Fibroblast of villous mesenchyme (primary cell): ENCODE results near the gene ACD. TPM values are rescaled to one million over a fixed set of nuclear protein-coding genes. Genes with fewer than 3 reads are reported as not detected.

Experiments
- DNase-seq: peaks from one replicate; pipeline ENCODE4 v3.0.0-alpha.2; 2010; ENCODE audit warnings: low read depth
- H3K4me3 ChIP-seq: 2 replicates; pipeline ENCODE4 v1.5.1; 2011; ENCODE audit warnings: low read depth, mild to moderate bottlenecking, low read length
- total RNA-seq: library from RNA; depleted of rRNA; stranded (reverse); fragments of >200 nt; gene quantifications from 2 replicates; pipeline ENCODE4 v1.2.3, GENCODE V29; 2012
- TF ChIP-seq, protein P1 (sequence below): IDR thresholded peaks from 2 replicates; pipeline ENCODE4 v1.5.1; 2012; ENCODE audit warnings: low read depth, mild to moderate bottlenecking, low read length; ENCODE audit not compliant: insufficient read depth

Gene ACD
- total RNA-seq, 1 donor: 15.1 TPM

- no peak overlapping the region for H3K4me3 ChIP-seq
- DNase-seq: peak; percentile 76
- TF ChIP-seq, protein P1, sequence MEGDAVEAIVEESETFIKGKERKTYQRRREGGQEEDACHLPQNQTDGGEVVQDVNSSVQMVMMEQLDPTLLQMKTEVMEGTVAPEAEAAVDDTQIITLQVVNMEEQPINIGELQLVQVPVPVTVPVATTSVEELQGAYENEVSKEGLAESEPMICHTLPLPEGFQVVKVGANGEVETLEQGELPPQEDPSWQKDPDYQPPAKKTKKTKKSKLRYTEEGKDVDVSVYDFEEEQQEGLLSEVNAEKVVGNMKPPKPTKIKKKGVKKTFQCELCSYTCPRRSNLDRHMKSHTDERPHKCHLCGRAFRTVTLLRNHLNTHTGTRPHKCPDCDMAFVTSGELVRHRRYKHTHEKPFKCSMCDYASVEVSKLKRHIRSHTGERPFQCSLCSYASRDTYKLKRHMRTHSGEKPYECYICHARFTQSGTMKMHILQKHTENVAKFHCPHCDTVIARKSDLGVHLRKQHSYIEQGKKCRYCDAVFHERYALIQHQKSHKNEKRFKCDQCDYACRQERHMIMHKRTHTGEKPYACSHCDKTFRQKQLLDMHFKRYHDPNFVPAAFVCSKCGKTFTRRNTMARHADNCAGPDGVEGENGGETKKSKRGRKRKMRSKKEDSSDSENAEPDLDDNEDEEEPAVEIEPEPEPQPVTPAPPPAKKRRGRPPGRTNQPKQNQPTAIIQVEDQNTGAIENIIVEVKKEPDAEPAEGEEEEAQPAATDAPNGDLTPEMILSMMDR: peak; percentile 84
Measured at GRCh38 chr16:67672739-67673662, 12.9 kb upstream of the ACD start.

DNA sequence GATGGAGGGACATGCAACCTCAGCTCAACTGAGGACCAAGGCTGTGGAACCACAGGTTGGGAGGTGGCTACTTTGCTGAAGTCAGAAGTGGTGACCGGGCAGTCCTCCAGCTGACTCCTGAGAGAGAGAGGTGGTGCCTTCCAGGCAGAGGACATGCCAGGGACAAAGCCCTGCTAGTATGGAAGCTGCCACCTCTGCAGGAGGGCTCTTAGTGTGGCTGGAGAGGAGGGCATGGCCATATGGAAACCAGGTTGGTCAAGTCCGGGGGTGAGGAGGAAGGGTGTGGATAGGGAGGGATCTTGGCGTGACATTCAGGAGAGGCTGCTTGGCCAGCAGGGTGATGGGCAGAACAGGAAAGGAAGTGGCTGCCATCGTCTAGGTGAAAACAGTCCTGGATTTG, 12.2 kb upstream of the ACD start:
- DNase-seq: no peak
- TF ChIP-seq, protein P1: no peak
- H3K4me3 ChIP-seq: no peak overlapping the region

- TF ChIP-seq, protein P1: no peak
- DNase-seq: no peak
- H3K4me3 ChIP-seq: no peak overlapping the region
Measured at GRCh38 chr16:67669499-67670101, 9.5 kb upstream of the ACD start.

- no peak overlapping the region for H3K4me3 ChIP-seq
- DNase-seq: no peak
- TF ChIP-seq, protein P1: no peak
Measured at GRCh38 chr16:67668495-67669157, 8.6 kb upstream of the ACD start.

DNA sequence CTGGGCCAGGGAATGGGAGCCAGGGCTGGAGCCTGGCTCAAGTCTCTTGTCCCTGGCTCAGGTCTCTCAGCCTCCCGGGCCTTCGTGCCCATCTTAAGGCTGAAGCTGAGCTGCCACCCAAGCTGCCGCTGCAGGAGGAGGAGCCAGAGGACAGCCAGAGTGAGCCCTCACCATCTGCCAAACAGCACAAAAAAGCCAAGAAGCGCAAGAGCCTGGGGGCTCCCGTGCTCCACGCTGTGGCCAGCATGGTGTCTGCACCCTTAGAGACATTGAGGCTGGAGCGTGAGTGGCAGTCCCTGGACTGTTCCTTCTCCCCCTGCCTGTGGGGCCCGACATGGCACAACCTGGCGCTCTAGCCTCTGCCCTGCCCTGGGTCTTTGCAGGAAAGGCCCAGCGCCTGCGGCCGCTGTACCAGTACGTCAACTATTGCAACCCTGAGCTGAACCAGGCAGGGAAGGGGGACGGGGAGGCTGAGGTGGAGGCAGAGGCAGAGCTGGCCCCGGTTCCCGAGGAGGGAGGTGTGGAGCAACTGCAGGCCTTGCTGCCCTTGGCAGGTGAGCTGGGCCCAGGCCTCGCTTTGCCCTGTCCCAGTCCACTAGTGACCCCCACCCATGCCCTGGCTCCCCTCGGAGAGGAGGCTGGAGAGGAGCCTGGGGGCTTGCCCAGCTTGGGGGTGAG, 7.9 kb upstream of the ACD start:
- TF ChIP-seq, protein P1: peak; percentile 93
- peak overlapping the region; percentile 73 for H3K4me3 ChIP-seq
- DNase-seq: peak; percentile 91

DNA sequence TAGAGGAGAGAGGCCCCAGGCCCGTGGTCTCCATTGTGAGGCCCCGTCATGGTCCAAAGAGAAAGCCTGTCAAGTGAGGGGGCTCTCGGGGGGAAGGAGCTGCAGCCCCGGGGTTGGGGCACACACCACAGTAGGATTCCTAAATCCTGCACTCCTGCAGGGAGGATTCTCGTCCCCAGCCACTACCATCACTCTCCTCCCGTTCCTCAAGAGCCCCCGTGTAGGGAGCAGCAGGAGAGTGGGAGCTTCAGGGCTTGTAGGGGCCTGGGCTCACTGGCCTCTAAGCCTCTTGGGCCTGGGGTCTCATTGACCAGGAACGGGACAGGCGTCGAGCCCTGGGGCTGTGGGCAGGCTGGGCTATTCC, 7.4 kb upstream of the ACD start:
- DNase-seq: no peak
- peak overlapping the region; percentile 73 for H3K4me3 ChIP-seq
- TF ChIP-seq, protein P1: no peak
